DOHH2 (cell line): ENCODE measurements around the gene RASGEF1C.

Source experiments
- H3F3A ChIP-seq: fragments of 200-600 bp; sonication (generic), shearing (Covaris generic); 2 replicates; pipeline ENCODE4 v1.6.0; 2016; ENCODE audit warnings: antibody characterized with exemption, mild to moderate bottlenecking; ENCODE audit not compliant: control insufficient read depth, insufficient read depth
- H3K27ac ChIP-seq: fragments of 200-600 bp; sonication (generic); 2 replicates; pipeline ENCODE4 v1.5.1; 2014; ENCODE audit warnings: low read depth, mild to moderate bottlenecking, low read length, moderate library complexity
- H3K27me3 ChIP-seq: fragments of 200-600 bp; sonication (generic); 2 replicates; pipeline ENCODE4 v1.6.1; 2014; ENCODE audit warnings: mild to moderate bottlenecking, low read length, mixed read lengths; ENCODE audit not compliant: control insufficient read depth
- H3K36me3 ChIP-seq: fragments of 200-600 bp; sonication (generic); 2 replicates; pipeline ENCODE4 v1.6.1; 2014; ENCODE audit warnings: mild to moderate bottlenecking, low read length, moderate library complexity, mixed read lengths; ENCODE audit not compliant: control insufficient read depth
- H3K4me1 ChIP-seq: fragments of 200-600 bp; sonication (generic); 2 replicates; pipeline ENCODE4 v1.6.1; 2014; ENCODE audit warnings: mild to moderate bottlenecking, low read length, mixed read lengths; ENCODE audit not compliant: control insufficient read depth
- H3K4me2 ChIP-seq: fragments of 200-600 bp; sonication (generic); 2 replicates; pipeline ENCODE4 v1.6.0; 2014; ENCODE audit warnings: mild to moderate bottlenecking, low read length, moderate library complexity
- H3K4me3 ChIP-seq: fragments of 200-600 bp; sonication (generic); 2 replicates; pipeline ENCODE4 v1.5.1; 2014; ENCODE audit warnings: mild to moderate bottlenecking, low read length, mixed read lengths
- H3K79me2 ChIP-seq: fragments of 200-600 bp; sonication (generic); 2 replicates; pipeline ENCODE4 v1.6.1; 2014; ENCODE audit warnings: mild to moderate bottlenecking, low read length, mixed read lengths; ENCODE audit not compliant: control insufficient read depth
- H3K9me2 ChIP-seq: fragments of 200-600 bp; sonication (generic); replicated peaks from 2 replicates; pipeline ENCODE4 v1.6.1; 2014; ENCODE audit warnings: mild to moderate bottlenecking, low read length, mixed read lengths; ENCODE audit not compliant: control insufficient read depth
- H3K9me3 ChIP-seq: fragments of 200-600 bp; sonication (generic); 2 replicates; pipeline ENCODE4 v1.6.1; 2014; ENCODE audit warnings: antibody characterized with exemption, low read length, mixed read lengths; ENCODE audit not compliant: control insufficient read depth, insufficient read depth
- H4K20me1 ChIP-seq: fragments of 200-600 bp; sonication (generic); 2 replicates; pipeline ENCODE4 v1.6.0; 2014; ENCODE audit warnings: low read depth, mild to moderate bottlenecking, antibody characterized with exemption, low read length, moderate library complexity; ENCODE audit not compliant: control insufficient read depth, insufficient read depth
- CTCF ChIP-seq: fragments of 200-600 bp; sonication (generic); IDR thresholded peaks from one replicate; pipeline ENCODE4 v1.5.1; 2014; ENCODE audit warnings: antibody characterized with exemption, mild to moderate bottlenecking, low read depth, low read length; ENCODE audit not compliant: poor library complexity, severe bottlenecking
- EZH2phosphoT487 ChIP-seq: fragments of 200-600 bp; sonication (generic); IDR thresholded peaks from 2 replicates; pipeline ENCODE4 v1.6.1; 2017; ENCODE audit warnings: borderline replicate concordance, mild to moderate bottlenecking, antibody characterized with exemption, low read length, moderate library complexity, mixed read lengths

The RASGEF1C gene

GRCh38 chr5:180130291-180130869 is 78.6 kb downstream of the RASGEF1C start:
- Histone ChIP-seq H3K36me3 (no peaks in the 10 kb centered on the region), H3K9me2 (no peaks in the 10 kb centered on the region), H3K4me3 (no peak overlapping the region), H3K9me3 (no peaks in the 10 kb centered on the region), H3K27me3 (no peaks in the 10 kb centered on the region), H3F3A (no peaks in the 10 kb centered on the region), H4K20me1 (no peaks in the 10 kb centered on the region), H3K4me1 (no peaks in the 10 kb centered on the region), H3K4me2 (no peak overlapping the region), H3K79me2 (no peaks in the 10 kb centered on the region), H3K27ac (no peak overlapping the region)
- TF ChIP-seq EZH2phosphoT487, result no peak
- no peak for TF ChIP-seq CTCF

GRCh38 chr5:180129291-180130190 is 79.5 kb downstream of the RASGEF1C start:
- Histone ChIP-seq H3K9me2 (no peaks in the 10 kb centered on the region), H3K9me3 (no peaks in the 10 kb centered on the region), H3K4me3 (no peak overlapping the region), H3K36me3 (no peaks in the 10 kb centered on the region), H3K27me3 (no peaks in the 10 kb centered on the region), H3F3A (no peaks in the 10 kb centered on the region), H4K20me1 (no peaks in the 10 kb centered on the region), H3K4me1 (no peaks in the 10 kb centered on the region), H3K4me2 (no peak overlapping the region), H3K27ac (no peak overlapping the region), H3K79me2 (no peaks in the 10 kb centered on the region)
- TF ChIP-seq EZH2phosphoT487, result no peak
- TF ChIP-seq CTCF, result no peak

- TF ChIP-seq CTCF (no peak), EZH2phosphoT487 (no peak)
- no peaks in the 10 kb centered on the region for H3K9me2 ChIP-seq
- H3K4me1 ChIP-seq, result no peaks in the 10 kb centered on the region
- H3K4me2 ChIP-seq, result no peak overlapping the region
- H3K36me3 ChIP-seq, result no peaks in the 10 kb centered on the region
- H3K79me2 ChIP-seq, result no peaks in the 10 kb centered on the region
- no peaks in the 10 kb centered on the region for H3K27me3 ChIP-seq
- no peaks in the 10 kb centered on the region for H3F3A ChIP-seq
- H3K27ac ChIP-seq, result no peak overlapping the region
- no peaks in the 10 kb centered on the region for H3K9me3 ChIP-seq
- H4K20me1 ChIP-seq, result no peaks in the 10 kb centered on the region
- no peak overlapping the region for H3K4me3 ChIP-seq
Observed at GRCh38 chr5:180128671-180129261, 80.2 kb downstream of the RASGEF1C start.
